ENCODE data around the gene TSPAN18. TPM values are rescaled to one million over a fixed set of nuclear protein-coding genes. Genes with fewer than 3 reads are reported as not detected.

TSPAN18 gene
- total RNA-seq, 3 donors from 2014 or later, result 1.0 to 2.0 (median 1.8) TPM

GRCh38 chr11:44718057-44718456 lies 8.7 kb upstream of the TSPAN18 start:
- H3K36me3 ChIP-seq, result no peaks in the 10 kb centered on the region
- no peak for TF ChIP-seq POLR2AphosphoS5 (IDR thresholded peaks at IDR 0.05)
- TF ChIP-seq POLR2A (IDR thresholded peaks at IDR 0.05), result no peak
- TF ChIP-seq CTCF (IDR thresholded peaks at IDR 0.05), result no peak
- H3K27ac ChIP-seq, result no peak overlapping the region
- no peaks in the 10 kb centered on the region for H3K27me3 ChIP-seq
- H3K4me1 ChIP-seq, result no peaks in the 10 kb centered on the region
- intact Hi-C loops (cut with DNase I; ENCODE audit: low total_unique reads), result no loop called here
- H3K4me3 ChIP-seq, result no peak overlapping the region
- no peak for DNase-seq (ENCODE audit: low spot score in 2 of 2)
- H3K9me3 ChIP-seq, result no peaks in the 10 kb centered on the region

GRCh38 chr11:44718612-44719390 lies 8.0 kb upstream of the TSPAN18 start:
- no peak overlapping the region for H3K27ac ChIP-seq
- H3K4me1 ChIP-seq, result no peaks in the 10 kb centered on the region
- no peaks in the 10 kb centered on the region for H3K27me3 ChIP-seq
- intact Hi-C loops (cut with DNase I; ENCODE audit: low total_unique reads), result no loop called here
- no peaks in the 10 kb centered on the region for H3K36me3 ChIP-seq
- no peak overlapping the region for H3K4me3 ChIP-seq
- no peak for DNase-seq (ENCODE audit: low spot score in 2 of 2)
- no peaks in the 10 kb centered on the region for H3K9me3 ChIP-seq
- TF ChIP-seq POLR2AphosphoS5 (IDR thresholded peaks at IDR 0.05), result no peak
- no peak for TF ChIP-seq POLR2A (IDR thresholded peaks at IDR 0.05)
- no peak for TF ChIP-seq CTCF (IDR thresholded peaks at IDR 0.05)

GRCh38 chr11:44725016-44725685 lies 1.6 kb upstream of the TSPAN18 start:
- H3K36me3 ChIP-seq, result no peaks in the 10 kb centered on the region
- no peak for DNase-seq (ENCODE audit: low spot score in 2 of 2)
- peaks cover 0 to 7% of the 10 kb centered on the region in 2 donors for H3K4me1 ChIP-seq
- peaks cover 0 to 11% of the 10 kb centered on the region in 2 donors for H3K27me3 ChIP-seq
- intact Hi-C loops (cut with DNase I; ENCODE audit: low total_unique reads), result loop anchor here (10.0 kb wide), 1 partner anchor 190 kb away; no protein-coding TSS in a partner anchor
- no peak overlapping the region for H3K4me3 ChIP-seq
- TF ChIP-seq POLR2AphosphoS5 (IDR thresholded peaks at IDR 0.05) (no peak), POLR2A (IDR thresholded peaks at IDR 0.05) (no peak), CTCF (IDR thresholded peaks at IDR 0.05) (no peak)
- no peak overlapping the region for H3K27ac ChIP-seq
- no peaks in the 10 kb centered on the region for H3K9me3 ChIP-seq

- no peak for DNase-seq (ENCODE audit: low spot score in 2 of 2)
- TF ChIP-seq CTCF (IDR thresholded peaks at IDR 0.05) (no peak), POLR2A (IDR thresholded peaks at IDR 0.05) (no peak), POLR2AphosphoS5 (IDR thresholded peaks at IDR 0.05) (no peak)
- intact Hi-C loops (cut with DNase I; ENCODE audit: low total_unique reads), result loop anchor here (10.0 kb wide), 1 partner anchor 189 kb away; no protein-coding TSS in a partner anchor
- Histone ChIP-seq H3K4me3 (no peak overlapping the region), H3K9me3 (no peaks in the 10 kb centered on the region), H3K36me3 (no peaks in the 10 kb centered on the region), H3K27ac (no peak overlapping the region), H3K27me3 (peaks cover 0 to 11% of the 10 kb centered on the region in 2 donors), H3K4me1 (peaks cover 0 to 7% of the 10 kb centered on the region in 2 donors)
Observed at GRCh38 chr11:44725757-44726282, 942 bp upstream of the TSPAN18 start.

- TF ChIP-seq POLR2A (IDR thresholded peaks at IDR 0.05) (no peak), CTCF (IDR thresholded peaks at IDR 0.05) (no peak), POLR2AphosphoS5 (IDR thresholded peaks at IDR 0.05) (no peak)
- DNase-seq (ENCODE audit: low spot score in 2 of 2), result no peak
- Histone ChIP-seq H3K9me3 (no peaks in the 10 kb centered on the region), H3K36me3 (no peaks in the 10 kb centered on the region), H3K27me3 (peaks cover 0 to 11% of the 10 kb centered on the region in 2 donors), H3K4me1 (peaks cover 0 to 7% of the 10 kb centered on the region in 2 donors), H3K4me3 (peak overlapping the region; percentile 58 to 82 (median 63)), H3K27ac (no peak overlapping the region)
- intact Hi-C loops (cut with DNase I; ENCODE audit: low total_unique reads), result loop anchor here (10.0 kb wide), 1 partner anchor 188 kb away; no protein-coding TSS in a partner anchor
Observed at GRCh38 chr11:44727114-44727372, 281 bp downstream of the TSPAN18 start.

Measured in breast epithelium (tissue), 4 donors.